Subcutaneous abdominal adipose tissue (tissue), 5 donors: Measurements from ENCODE around the gene B4GALT6.

Experiments
- H3K27ac ChIP-seq: one replicate; pipeline ENCODE4 v1.7.0; 2013; ENCODE audit warnings: low read depth, mild to moderate bottlenecking, inconsistent platforms, low read length, moderate library complexity
- H3K27me3 ChIP-seq, 5 donors: one replicate each; pipeline ENCODE4 v1.7.0; 2013; ENCODE audit warnings: low read length in 5 of 5, inconsistent platforms in 1 of 5; ENCODE audit not compliant: control insufficient read depth in 5 of 5, insufficient read depth in 4 of 5
- H3K36me3 ChIP-seq, 5 donors: one replicate each; pipeline ENCODE4 v1.7.0; 2013; ENCODE audit warnings: low read length in 5 of 5; ENCODE audit not compliant: control insufficient read depth in 5 of 5, insufficient read depth in 5 of 5
- H3K4me1 ChIP-seq, 5 donors: one replicate each; pipeline ENCODE4 v1.7.0; 2013; ENCODE audit warnings: low read length in 5 of 5, mild to moderate bottlenecking in 3 of 5, moderate library complexity in 1 of 5; ENCODE audit not compliant: control insufficient read depth in 5 of 5, insufficient read depth in 5 of 5
- H3K4me3 ChIP-seq, 5 donors: one replicate each; pipeline ENCODE4 v1.7.0; 2013; ENCODE audit warnings: low read length in 5 of 5, low read depth in 1 of 5
- H3K9ac ChIP-seq, 5 donors: one replicate each; pipeline ENCODE4 v1.7.0; 2013; ENCODE audit warnings: low read length in 5 of 5, mild to moderate bottlenecking in 4 of 5, moderate library complexity in 3 of 5
- H3K9me3 ChIP-seq, 5 donors: one replicate each; pipeline ENCODE4 v1.7.0; 2013; ENCODE audit warnings: low read length in 5 of 5; ENCODE audit not compliant: control insufficient read depth in 5 of 5
- donor health status: healthy.
- donor health status: healthy.
- donor health status: healthy.
- donor health status: healthy.
- donor health status: healthy.

Gene B4GALT6

DNA sequence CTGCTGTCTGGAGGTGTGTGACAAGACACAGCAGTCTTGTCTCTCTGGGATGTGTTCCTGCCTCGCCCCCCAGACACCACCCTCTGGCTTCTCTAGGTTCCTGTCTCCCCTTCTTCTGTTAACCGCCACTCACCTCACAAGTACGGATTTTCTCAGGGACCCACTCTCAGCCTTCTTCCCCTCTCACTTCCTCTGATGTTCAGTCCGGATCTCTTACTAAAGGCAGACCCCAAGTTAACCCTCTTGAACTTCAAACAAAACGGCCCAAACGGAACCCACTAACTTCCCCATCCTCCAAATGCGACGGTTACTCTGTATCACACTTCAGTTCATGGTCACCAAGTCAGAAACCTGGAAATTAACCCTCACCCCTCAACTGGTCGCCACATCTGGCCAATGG lies 32.0 kb downstream of the B4GALT6 start:
- no peaks in the 10 kb centered on the region for H3K36me3 ChIP-seq
- H3K27me3 ChIP-seq = no peaks in the 10 kb centered on the region
- no peaks in the 10 kb centered on the region for H3K9me3 ChIP-seq
- H3K9ac ChIP-seq = no peak overlapping the region
- H3K27ac ChIP-seq = no peak overlapping the region
- no peak overlapping the region for H3K4me3 ChIP-seq
- no peaks in the 10 kb centered on the region for H3K4me1 ChIP-seq

DNA sequence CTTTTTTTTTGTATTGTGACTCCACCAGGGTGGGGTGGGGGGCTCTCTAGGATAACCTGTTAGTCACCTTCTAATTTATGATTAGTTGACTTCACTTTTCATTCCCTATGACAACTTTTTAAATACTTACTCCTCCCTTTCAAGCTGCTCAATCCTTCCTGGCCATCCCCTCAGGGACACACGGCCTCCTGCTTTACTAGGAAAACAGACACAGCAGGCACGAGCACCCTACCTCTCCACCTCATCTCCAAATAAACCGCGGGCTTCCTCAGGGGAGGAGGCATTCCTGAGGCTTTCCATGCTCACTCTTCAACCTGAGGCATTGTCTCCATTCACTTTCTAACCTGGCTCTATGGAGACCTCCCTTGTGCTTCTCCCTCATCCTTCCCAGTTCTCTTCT lies 33.0 kb downstream of the B4GALT6 start:
- no peaks in the 10 kb centered on the region for H3K4me1 ChIP-seq
- H3K27ac ChIP-seq = no peak overlapping the region
- H3K9me3 ChIP-seq = no peaks in the 10 kb centered on the region
- H3K9ac ChIP-seq = no peak overlapping the region
- H3K36me3 ChIP-seq = no peaks in the 10 kb centered on the region
- no peaks in the 10 kb centered on the region for H3K27me3 ChIP-seq
- no peak overlapping the region for H3K4me3 ChIP-seq

DNA sequence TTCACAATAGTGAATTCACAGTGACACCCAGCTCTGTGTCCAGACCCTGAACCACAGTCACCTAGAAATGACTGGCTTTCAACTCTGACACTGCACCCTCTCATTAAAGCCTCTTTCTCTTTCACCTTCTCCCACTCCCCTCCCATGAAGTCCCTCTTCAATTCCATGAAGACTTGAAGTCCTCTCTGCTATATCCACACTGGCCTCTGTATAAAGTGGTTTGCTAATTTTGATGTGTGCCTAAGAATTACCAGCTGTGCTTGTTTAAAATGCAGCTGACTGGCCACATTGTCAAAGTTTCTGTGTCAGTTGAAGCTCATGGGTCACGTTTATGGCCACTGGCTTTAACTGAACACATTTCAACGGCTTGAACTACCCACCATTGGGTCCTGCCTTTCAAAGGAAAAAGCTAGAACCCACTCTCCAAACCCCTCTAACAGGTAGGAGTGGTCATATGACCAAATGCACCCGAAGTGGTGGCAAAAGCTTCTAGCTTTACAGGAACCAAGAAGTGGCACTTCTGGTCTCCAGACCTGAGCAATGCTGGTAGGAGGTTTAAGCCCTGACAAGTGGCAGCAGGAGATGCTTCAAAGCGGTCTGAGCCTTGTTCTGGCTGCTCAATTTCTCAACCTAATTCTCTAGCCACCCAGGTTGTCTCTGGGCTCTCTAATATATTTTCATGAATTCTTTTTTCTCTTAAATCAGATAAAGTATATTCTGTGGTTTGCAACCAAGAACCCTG lies 34.2 kb downstream of the B4GALT6 start:
- H3K27ac ChIP-seq = no peak overlapping the region
- no peak overlapping the region for H3K9ac ChIP-seq
- no peak overlapping the region for H3K4me3 ChIP-seq
- H3K36me3 ChIP-seq = no peaks in the 10 kb centered on the region
- H3K27me3 ChIP-seq = no peaks in the 10 kb centered on the region
- H3K4me1 ChIP-seq = no peaks in the 10 kb centered on the region
- H3K9me3 ChIP-seq = no peaks in the 10 kb centered on the region

DNA sequence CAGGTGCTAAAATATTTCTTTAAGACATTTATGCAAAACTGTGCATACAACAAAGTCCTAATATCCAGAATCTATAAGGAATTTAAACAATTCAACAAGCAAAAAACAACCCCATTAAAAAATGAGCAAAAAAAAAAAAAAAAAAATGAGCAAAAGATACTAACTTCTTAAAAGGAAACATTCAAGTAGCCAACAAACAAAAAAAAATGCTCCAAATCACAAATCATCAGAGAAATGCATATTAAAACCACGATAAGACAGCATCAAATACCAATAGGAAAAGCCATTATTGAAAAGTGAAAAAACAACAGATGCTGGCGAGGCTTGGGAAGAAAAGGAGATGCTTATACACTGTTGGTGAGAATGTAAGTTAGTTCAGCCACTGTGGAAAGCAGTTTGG lies 34.9 kb downstream of the B4GALT6 start:
- Histone ChIP-seq H3K27me3 (no peaks in the 10 kb centered on the region), H3K4me3 (no peak overlapping the region), H3K27ac (no peak overlapping the region), H3K9ac (no peak overlapping the region), H3K36me3 (no peaks in the 10 kb centered on the region), H3K4me1 (no peaks in the 10 kb centered on the region), H3K9me3 (no peaks in the 10 kb centered on the region)

DNA sequence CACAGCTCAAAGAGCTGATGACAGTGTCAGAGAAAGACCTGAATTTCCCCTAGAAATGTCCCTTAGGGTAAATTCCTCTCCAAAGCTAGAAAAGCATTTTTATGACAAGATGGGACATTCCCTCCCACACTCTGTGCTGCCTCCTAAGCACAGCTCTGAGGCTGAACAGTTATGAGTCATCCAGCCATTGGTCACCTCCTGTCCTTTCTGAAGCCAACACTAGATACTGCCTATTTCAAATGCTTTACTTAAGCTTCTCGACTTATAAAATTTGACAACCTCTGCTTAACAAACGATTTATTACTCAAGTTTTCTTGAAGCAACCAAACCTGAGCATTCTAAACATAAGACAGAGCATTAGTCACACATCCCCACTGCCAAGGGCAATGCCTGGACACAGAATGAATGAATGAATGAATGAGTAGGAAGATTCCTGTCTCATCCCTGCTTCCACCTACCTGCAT lies 35.4 kb downstream of the B4GALT6 start:
- no peaks in the 10 kb centered on the region for H3K36me3 ChIP-seq
- no peaks in the 10 kb centered on the region for H3K27me3 ChIP-seq
- H3K9me3 ChIP-seq = no peaks in the 10 kb centered on the region
- no peak overlapping the region for H3K27ac ChIP-seq
- H3K4me1 ChIP-seq = no peaks in the 10 kb centered on the region
- H3K4me3 ChIP-seq = no peak overlapping the region
- no peak overlapping the region for H3K9ac ChIP-seq

- Histone ChIP-seq H3K36me3 (no peaks in the 10 kb centered on the region), H3K4me1 (peaks cover 0 to under 1% (median 0%) of the 10 kb centered on the region in 5 donors), H3K9me3 (no peaks in the 10 kb centered on the region), H3K27ac (no peak overlapping the region), H3K27me3 (no peaks in the 10 kb centered on the region), H3K4me3 (no peak overlapping the region), H3K9ac (no peak overlapping the region)
These were observed 35.9 kb downstream of the B4GALT6 start for GRCh38 chr18:31648458-31648857.

GRCh38 chr18:31647127-31647753 lies 37.1 kb downstream of the B4GALT6 start:
- no peaks in the 10 kb centered on the region for H3K9me3 ChIP-seq
- H3K9ac ChIP-seq = no peak overlapping the region
- H3K4me3 ChIP-seq = no peak overlapping the region
- no peaks in the 10 kb centered on the region for H3K27me3 ChIP-seq
- H3K36me3 ChIP-seq = no peaks in the 10 kb centered on the region
- H3K27ac ChIP-seq = no peak overlapping the region
- H3K4me1 ChIP-seq = peaks cover 0 to 7% (median 0%) of the 10 kb centered on the region in 5 donors

GRCh38 chr18:31646332-31647126 lies 37.9 kb downstream of the B4GALT6 start:
- H3K36me3 ChIP-seq = no peaks in the 10 kb centered on the region
- no peak overlapping the region for H3K4me3 ChIP-seq
- H3K9ac ChIP-seq = no peak overlapping the region
- peaks cover 0 to 7% (median 0%) of the 10 kb centered on the region in 5 donors for H3K4me1 ChIP-seq
- H3K27ac ChIP-seq = no peak overlapping the region
- H3K9me3 ChIP-seq = no peaks in the 10 kb centered on the region
- H3K27me3 ChIP-seq = no peaks in the 10 kb centered on the region

DNA sequence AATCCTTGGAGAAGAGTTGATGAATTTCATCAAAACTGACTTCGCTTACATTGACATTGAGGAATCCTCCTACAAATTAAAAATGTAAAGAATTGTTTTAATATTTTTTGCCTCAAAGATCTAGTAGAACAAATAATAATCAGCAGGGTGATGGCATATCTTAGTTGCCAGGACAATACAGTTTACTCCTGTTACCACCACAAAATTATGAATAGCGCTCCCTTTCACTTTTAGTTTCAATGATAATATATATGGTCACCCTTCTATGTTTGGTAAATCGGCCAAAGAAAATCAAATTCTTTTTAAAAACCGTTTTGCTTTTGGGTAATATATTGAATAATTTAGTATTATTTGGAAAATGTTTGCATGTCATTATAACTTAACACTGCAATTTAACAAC lies 39.0 kb downstream of the B4GALT6 start:
- Histone ChIP-seq H3K4me3 (no peak overlapping the region), H3K36me3 (no peaks in the 10 kb centered on the region), H3K4me1 (peaks cover 0 to 7% (median 0%) of the 10 kb centered on the region in 5 donors), H3K27ac (no peak overlapping the region), H3K9me3 (no peaks in the 10 kb centered on the region), H3K9ac (no peak overlapping the region), H3K27me3 (no peaks in the 10 kb centered on the region)

GRCh38 chr18:31643003-31643402 lies 41.4 kb downstream of the B4GALT6 start:
- no peak overlapping the region for H3K4me3 ChIP-seq
- H3K9me3 ChIP-seq = no peaks in the 10 kb centered on the region
- no peaks in the 10 kb centered on the region for H3K36me3 ChIP-seq
- H3K27ac ChIP-seq = no peak overlapping the region
- H3K27me3 ChIP-seq = no peaks in the 10 kb centered on the region
- peaks cover 0 to 7% (median 0%) of the 10 kb centered on the region in 5 donors for H3K4me1 ChIP-seq
- H3K9ac ChIP-seq = no peak overlapping the region
